GM03348 (cell line): Measurements from ENCODE around the gene BLNK.
"Not testable (repeated sequence)": the region's sequence is repeated elsewhere in the genome, so short reads cannot be mapped to it uniquely, and the experiment has no call there.

Experiments used
- DNase-seq: peaks from one replicate; pipeline ENCODE4 v3.0.0; 2012; ENCODE audit warnings: low spot score

The BLNK gene

GRCh38 chr10:96225119-96225518 lies 46.2 kb downstream of the BLNK start:
- no peak for DNase-seq

- no peak for DNase-seq
Measured at GRCh38 chr10:96222908-96223307, 48.5 kb downstream of the BLNK start.

GRCh38 chr10:96222441-96222840 lies 48.9 kb downstream of the BLNK start:
- no peak for DNase-seq

- DNase-seq: no peak
Measured at GRCh38 chr10:96218826-96219225, 52.5 kb downstream of the BLNK start.

- DNase-seq: no peak
Measured at GRCh38 chr10:96217711-96218110, 53.7 kb downstream of the BLNK start.

- DNase-seq: no peak
Measured at GRCh38 chr10:96216775-96217174, 54.6 kb downstream of the BLNK start.

GRCh38 chr10:96212911-96213310 lies 58.5 kb downstream of the BLNK start:
- DNase-seq: no peak

GRCh38 chr10:96211764-96212163 lies 59.6 kb downstream of the BLNK start:
- no peak for DNase-seq

- no peak for DNase-seq
Measured at GRCh38 chr10:96208946-96209345, 62.4 kb downstream of the BLNK start.

GRCh38 chr10:96208271-96208670 lies 63.1 kb downstream of the BLNK start:
- no peak for DNase-seq

GRCh38 chr10:96205580-96205979 lies 65.8 kb downstream of the BLNK start:
- DNase-seq: no peak

GRCh38 chr10:96201525-96201924 lies 69.8 kb downstream of the BLNK start:
- DNase-seq: no peak

- DNase-seq: not testable (repeated sequence)
Measured at GRCh38 chr10:96189505-96189904, 81.9 kb downstream of the BLNK start.

- no peak for DNase-seq
Measured at GRCh38 chr10:96188916-96189315, 82.5 kb downstream of the BLNK start.

GRCh38 chr10:96188421-96188820 lies 82.9 kb downstream of the BLNK start:
- DNase-seq: no peak

GRCh38 chr10:96176985-96177384 lies 94.4 kb downstream of the BLNK start:
- DNase-seq: no peak

GRCh38 chr10:96172666-96173065 lies 98.7 kb downstream of the BLNK start:
- DNase-seq: no peak

- DNase-seq: no peak
Measured at GRCh38 chr10:96170230-96170629, 101.1 kb downstream of the BLNK start.

- DNase-seq: no peak
Measured at GRCh38 chr10:96168546-96168945, 102.8 kb downstream of the BLNK start.

GRCh38 chr10:96165726-96166125 lies 105.6 kb downstream of the BLNK start:
- DNase-seq: no peak

GRCh38 chr10:96153070-96153469 lies 118.3 kb downstream of the BLNK start:
- DNase-seq: no peak

- DNase-seq: no peak
Measured at GRCh38 chr10:96152437-96152836, 118.9 kb downstream of the BLNK start.
